GM18868 (cell line): ENCODE results near the gene ZBTB7C.

Experiments
- ATAC-seq: cut with Tn5 transposase; IDR thresholded peaks from one replicate; pipeline ENCODE4 v1.9.1; 2021; ENCODE audit warnings: mild to moderate bottlenecking, moderate library complexity; ENCODE audit not compliant: unreplicated experiment

The ZBTB7C gene

GRCh38 chr18:48049757-48050156 is 359.4 kb downstream of the ZBTB7C start:
- no peak for ATAC-seq

- no peak for ATAC-seq
These were observed 360.9 kb downstream of the ZBTB7C start for GRCh38 chr18:48048251-48048650.

GRCh38 chr18:48046843-48047242 is 362.3 kb downstream of the ZBTB7C start:
- ATAC-seq: no peak

DNA sequence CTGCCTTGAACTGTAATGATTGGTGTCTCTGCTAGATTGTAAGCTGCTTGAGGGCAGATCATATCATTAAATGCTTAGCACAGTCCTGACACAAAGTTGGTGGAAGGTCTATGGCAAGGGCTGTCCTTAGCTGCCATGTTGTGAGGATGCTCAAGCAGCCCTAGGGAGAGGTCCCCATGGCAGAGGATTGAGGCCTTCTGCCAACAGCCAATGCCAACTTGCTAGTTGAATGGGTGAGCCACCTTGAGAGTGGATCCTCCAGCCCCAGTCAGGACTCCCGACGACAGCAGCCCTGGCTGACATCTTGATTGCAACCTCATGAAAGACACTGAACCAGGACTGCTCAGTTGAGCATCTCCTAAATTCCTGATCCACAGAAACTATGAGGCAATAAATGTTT is 363.4 kb downstream of the ZBTB7C start:
- no peak for ATAC-seq

DNA sequence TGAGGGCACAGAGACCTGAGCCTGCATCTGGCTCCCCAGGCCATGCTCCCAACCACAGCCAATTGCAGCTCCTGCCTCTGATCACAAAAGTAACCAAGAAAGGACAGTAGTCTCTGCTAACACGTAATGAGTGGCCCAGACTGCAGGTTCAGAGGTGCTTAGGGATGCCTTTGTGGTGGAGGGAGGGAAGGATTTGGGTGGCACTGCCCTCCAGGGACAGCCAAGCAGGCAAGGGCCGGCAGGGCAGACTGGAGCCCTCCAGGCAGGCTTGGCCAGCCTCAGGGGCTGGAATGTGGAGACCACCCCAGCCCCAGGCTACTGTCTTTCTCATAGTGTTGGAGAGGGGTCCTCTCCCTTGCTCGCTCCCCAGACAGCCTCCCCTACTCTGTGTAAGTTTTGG is 364.2 kb downstream of the ZBTB7C start:
- ATAC-seq: no peak

DNA sequence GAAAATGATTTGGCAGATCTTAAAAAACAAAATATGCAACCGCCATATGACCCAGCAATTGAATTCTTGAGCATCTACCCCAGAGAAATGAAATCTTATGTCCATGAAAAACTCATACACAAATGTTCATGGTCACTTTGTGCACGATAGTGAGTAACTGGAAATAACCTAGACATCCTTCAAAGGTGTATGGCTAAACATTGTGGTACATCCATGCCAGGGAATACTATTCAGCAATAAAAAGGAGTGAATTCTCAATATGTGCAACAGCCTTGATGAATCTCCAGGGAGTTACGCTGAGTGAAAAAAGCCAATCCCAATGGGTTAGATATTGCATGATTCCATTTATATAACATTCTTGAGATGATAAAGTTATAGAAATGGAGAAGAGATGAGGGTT is 366.0 kb downstream of the ZBTB7C start:
- ATAC-seq: no peak

- no peak for ATAC-seq
These were observed 366.8 kb downstream of the ZBTB7C start for GRCh38 chr18:48042431-48042830.

DNA sequence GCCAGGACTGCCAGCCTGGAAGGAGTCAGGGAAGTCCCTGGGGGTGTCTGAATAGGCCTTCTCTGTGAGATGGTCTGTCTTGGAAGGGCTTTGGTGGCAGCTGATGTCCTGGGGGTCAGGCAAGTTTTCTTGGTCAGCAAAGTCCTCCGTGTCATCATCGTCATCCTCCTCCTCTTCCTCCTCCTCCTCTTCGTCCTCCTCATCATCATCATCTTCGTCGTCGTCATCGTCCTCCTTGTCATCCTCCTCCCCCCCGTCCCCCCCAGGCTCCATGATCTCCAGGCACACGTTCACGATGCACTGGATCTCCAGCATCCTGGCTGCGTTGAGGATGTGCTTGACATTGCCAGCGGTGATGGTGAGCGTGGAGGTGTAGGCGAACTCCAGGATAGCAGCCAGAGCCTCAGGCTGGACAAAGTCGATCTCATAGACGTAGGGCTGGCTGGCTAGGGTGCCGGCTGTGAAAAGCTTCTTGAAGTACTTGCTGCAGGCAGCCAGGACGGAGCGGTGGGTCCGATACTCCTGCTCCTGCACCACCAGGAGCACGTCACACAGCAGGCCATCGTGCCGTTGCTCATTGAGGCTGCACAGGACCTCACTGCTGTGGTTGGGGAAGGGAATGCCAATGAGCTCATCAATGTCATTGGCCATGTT is 368.6 kb downstream of the ZBTB7C start:
- ATAC-seq: no peak

- ATAC-seq: no peak
These were observed 369.4 kb downstream of the ZBTB7C start for GRCh38 chr18:48039769-48040215.

GRCh38 chr18:48038636-48039035 is 370.5 kb downstream of the ZBTB7C start:
- ATAC-seq: no peak

- ATAC-seq: no peak
These were observed 371.5 kb downstream of the ZBTB7C start for GRCh38 chr18:48037481-48038271.

- ATAC-seq: no peak
These were observed 372.4 kb downstream of the ZBTB7C start for GRCh38 chr18:48036641-48037421.

DNA sequence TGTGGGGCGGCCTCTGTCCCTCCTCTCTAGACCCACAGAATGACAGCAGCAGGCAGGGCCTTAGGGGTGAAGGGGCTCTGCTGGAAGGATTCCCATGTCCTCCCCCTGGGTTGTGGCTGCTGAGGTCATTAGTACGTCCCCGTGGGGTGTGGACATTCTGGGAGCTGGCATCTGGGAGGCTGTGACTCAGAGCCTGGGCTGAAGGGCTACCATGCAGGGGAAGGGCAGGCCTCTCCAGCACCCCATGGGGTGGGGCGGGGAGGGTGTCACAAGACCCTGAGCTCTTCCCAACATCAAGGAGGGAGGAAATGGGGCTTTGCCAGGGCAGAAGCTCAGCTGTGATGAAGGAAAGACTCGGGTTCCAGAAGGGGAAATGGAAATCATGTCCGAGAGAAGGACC is 373.0 kb downstream of the ZBTB7C start:
- ATAC-seq: no peak

- ATAC-seq: no peak
These were observed 373.7 kb downstream of the ZBTB7C start for GRCh38 chr18:48035556-48035860.

GRCh38 chr18:48034651-48035555 is 374.3 kb downstream of the ZBTB7C start:
- ATAC-seq: no peak

GRCh38 chr18:48033790-48034650 is 375.2 kb downstream of the ZBTB7C start:
- ATAC-seq: no peak

GRCh38 chr18:48032876-48033789 is 376.1 kb downstream of the ZBTB7C start:
- no peak for ATAC-seq

GRCh38 chr18:48031641-48032040 is 377.5 kb downstream of the ZBTB7C start:
- no peak for ATAC-seq
